ENCODE measurements around the gene NUP93. TPM values are rescaled to one million over a fixed set of nuclear protein-coding genes. Genes with fewer than 3 reads are reported as not detected.

The NUP93 gene
- total and polyA plus RNA-seq, 2 of the 8 experiments (the other 6 are each of a cell fraction or from before 2014, with no cell fraction given) = 147 to 201 TPM

DNA sequence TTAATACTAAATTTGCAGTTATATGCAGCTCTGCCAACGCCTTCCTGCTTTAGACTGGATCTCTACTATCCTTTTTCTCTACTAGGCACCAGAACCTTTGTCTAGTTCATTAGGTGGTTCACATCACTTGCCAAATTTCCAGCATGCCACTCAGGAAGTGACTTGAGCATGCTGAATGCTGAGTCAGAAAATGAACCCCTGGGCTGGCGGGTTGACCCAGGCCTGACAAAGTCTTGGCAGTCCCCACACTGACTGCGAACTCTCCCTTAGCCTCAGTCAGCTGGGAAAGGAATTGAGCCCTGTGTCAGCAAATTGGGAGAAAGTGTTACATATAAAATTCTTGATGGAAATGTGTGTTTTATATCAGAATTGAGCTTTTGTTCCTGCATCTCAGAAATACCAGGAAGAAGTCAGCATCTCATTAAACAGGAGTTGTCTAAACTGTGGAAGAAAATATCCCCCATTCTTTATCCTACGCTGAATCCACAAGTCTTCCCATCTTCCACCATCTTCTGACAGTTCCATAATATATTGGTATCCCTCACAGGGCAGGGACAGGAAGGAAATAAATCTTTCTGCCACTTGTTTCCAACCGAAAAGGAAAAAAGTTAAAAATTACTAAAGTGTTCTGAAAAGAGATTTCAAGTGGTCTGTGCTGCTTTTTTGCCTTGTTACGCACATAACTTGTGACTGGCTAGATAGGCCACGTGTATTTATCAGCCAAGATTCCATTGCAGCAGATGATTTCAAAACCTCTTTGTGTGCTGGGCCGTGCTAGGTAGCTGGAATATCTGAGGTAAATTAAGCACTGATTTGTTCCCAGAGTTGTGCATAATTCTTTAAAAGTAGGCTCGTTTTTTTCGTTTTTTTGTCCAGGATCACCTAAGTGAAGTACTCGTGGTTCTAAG lies 118.4 kb downstream of the NUP93 start (continued):
- TF ChIP-seq, protein P1, sequence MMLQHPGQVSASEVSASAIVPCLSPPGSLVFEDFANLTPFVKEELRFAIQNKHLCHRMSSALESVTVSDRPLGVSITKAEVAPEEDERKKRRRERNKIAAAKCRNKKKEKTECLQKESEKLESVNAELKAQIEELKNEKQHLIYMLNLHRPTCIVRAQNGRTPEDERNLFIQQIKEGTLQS (IDR thresholded peaks at IDR 0.05; ENCODE audit: insufficient read depth, low read depth, low read length) = no peak
- TF ChIP-seq RXRA (IDR thresholded peaks at IDR 0.05; ENCODE audit: insufficient read depth, low read depth, low read length) (no peak), BCL11A (IDR thresholded peaks at IDR 0.05; ENCODE audit: low read depth in 2 of 2, low read length in 2 of 2) (no peak)

Measured in H1 (cell line).